Upper lobe of left lung (tissue), 6 donors: ENCODE data around the gene RGL1. TPM values are rescaled to one million over a fixed set of nuclear protein-coding genes. Genes with fewer than 3 reads are reported as not detected.

Source experiments
- ATAC-seq, 2 donors: fragments of 200-7000 bp; cut with Tn5 transposase; one replicate each; pipeline ENCODE4 v1.9.1; 2022; ENCODE audit warnings: mild to moderate bottlenecking in 2 of 2, moderate library complexity in 2 of 2; ENCODE audit not compliant: low FRiP score in 2 of 2
- DNase-seq, 2 donors: peaks; one replicate each; pipeline ENCODE4 v3.0.0-alpha.2; 2019 to 2020
- H3K27ac ChIP-seq, 4 donors: fragments of 200-600 bp; sonication (generic); one replicate each; pipeline ENCODE4 v1.5.1; 2016 to 2019
- H3K27me3 ChIP-seq, 4 donors: fragments of 200-600 bp; sonication (generic); one replicate each; pipeline ENCODE4 v1.5.1; 2017 to 2019
- H3K36me3 ChIP-seq, 4 donors: fragments of 200-600 bp; sonication (generic); one replicate each; pipeline ENCODE4 v1.5.1; 2016 to 2019
- H3K4me1 ChIP-seq, 4 donors: fragments of 200-600 bp; sonication (generic); one replicate each; pipeline ENCODE4 v1.5.1; 2018 to 2019
- H3K4me3 ChIP-seq, 4 donors: fragments of 200-600 bp; sonication (generic); one replicate each; pipeline ENCODE4 v1.5.1; 2017 to 2019; ENCODE audit warnings: mild to moderate bottlenecking in 2 of 4, moderate library complexity in 1 of 4
- H3K9me3 ChIP-seq, 4 donors: fragments of 200-600 bp; sonication (generic); one replicate each; pipeline ENCODE4 v1.5.1; 2018 to 2019
- EP300 ChIP-seq, 4 donors: sonication (generic); formaldehyde crosslinking; IDR thresholded peaks; one replicate each; pipeline ENCODE4 v1.5.1; 2017; ENCODE audit warnings: antibody characterized with exemption in 4 of 4, control low read depth in 2 of 4
- POLR2A ChIP-seq, 4 donors: fragments of 450-650 bp; IDR thresholded peaks; one replicate each; pipeline ENCODE4 v1.5.1; 2016 to 2017; ENCODE audit warnings: antibody characterized with exemption in 4 of 4, mild to moderate bottlenecking in 2 of 4
- POLR2AphosphoS5 ChIP-seq, 2 donors: sonication (generic); formaldehyde crosslinking; IDR thresholded peaks; one replicate each; pipeline ENCODE4 v1.5.1; 2017; ENCODE audit warnings: antibody characterized with exemption in 2 of 2
- WGBS, 2 donors: methylation state at CpG; one replicate each; pipeline ENCODE4 v1.1.5; 2017 to 2018; 5-methylcytosine and 5-hydroxymethylcytosine counted together
- total RNA-seq, 6 donors: library from RNA; depleted of rRNA in 4 of 6; stranded (reverse); fragments of >200 nt in 4 of 6; gene quantifications; one replicate each; pipeline versions ENCODE4 v1.1.0 to v1.2.1, GENCODE V29; 2016 to 2021
- TF ChIP-seq, protein P1 (sequence below), 6 experiments: fragments of 450-650 bp in 4 of 6; fragments of 200-600 bp in 2 of 6; sonication (generic) in 2 of 6; IDR thresholded peaks; one replicate each; pipeline ENCODE4 v1.5.1; 2016 to 2019; ENCODE audit warnings: antibody characterized with exemption in 6 of 6
- donor health status: DM: no; HTN: no; CAD: no; lungs with moderate emphysema.
- donor health status: DM: no; HTN: yes; CAD: no; lungs with severe emphysema.

The RGL1 gene
- total RNA-seq, 6 donors from 2014 or later = 24.1 to 38.9 (median 26.7) TPM

DNA sequence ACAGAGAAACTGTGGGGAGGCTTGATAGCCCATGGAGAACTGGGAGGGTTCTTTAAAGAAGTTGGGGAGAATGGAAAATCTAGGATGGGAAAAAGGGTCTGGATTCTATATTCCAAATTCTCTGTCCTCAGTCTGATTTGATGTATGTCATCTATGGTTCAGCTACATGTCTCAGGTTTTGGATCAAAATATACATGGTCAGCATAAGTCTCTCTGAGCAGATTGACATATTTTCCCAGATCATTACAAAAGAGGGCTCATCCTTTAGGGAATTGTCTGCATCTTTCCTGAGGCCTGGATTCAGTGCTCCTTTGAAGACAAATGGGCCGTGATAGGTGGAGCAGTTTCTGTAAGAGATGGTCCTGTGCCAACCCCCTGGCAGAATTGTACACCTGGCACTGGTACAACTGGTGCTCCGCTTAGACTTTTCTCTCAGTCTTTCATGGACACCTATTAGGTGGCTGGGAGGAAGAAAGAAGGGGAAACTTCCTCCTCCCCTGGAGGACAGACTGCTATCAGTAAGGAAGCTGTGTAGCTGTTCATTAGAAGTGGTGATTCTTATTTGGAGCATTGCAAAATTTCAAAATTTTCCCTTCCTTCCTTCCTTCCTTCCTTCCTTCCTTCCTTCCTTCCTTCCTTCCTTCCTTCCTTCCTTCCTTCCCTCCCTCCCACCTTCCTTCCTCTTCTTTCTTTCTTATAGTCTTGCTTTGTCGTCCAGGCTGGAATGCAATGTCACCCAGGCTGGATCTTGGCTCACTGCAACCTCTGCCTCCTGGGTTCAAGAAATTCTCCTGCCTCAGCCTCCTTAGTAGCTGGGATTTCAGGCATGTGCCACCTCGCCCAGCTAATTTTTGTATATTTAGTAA, 26.1 kb upstream of the RGL1 start:
- 86 to 87% methylated on average over 4 of the region's 4 CpGs for WGBS, 2 donors
- H3K4me1 ChIP-seq = peaks cover 0 to 10% (median 9%) of the 10 kb centered on the region in 4 donors
- H3K27ac ChIP-seq = no peak overlapping the region
- TF ChIP-seq, protein P1, sequence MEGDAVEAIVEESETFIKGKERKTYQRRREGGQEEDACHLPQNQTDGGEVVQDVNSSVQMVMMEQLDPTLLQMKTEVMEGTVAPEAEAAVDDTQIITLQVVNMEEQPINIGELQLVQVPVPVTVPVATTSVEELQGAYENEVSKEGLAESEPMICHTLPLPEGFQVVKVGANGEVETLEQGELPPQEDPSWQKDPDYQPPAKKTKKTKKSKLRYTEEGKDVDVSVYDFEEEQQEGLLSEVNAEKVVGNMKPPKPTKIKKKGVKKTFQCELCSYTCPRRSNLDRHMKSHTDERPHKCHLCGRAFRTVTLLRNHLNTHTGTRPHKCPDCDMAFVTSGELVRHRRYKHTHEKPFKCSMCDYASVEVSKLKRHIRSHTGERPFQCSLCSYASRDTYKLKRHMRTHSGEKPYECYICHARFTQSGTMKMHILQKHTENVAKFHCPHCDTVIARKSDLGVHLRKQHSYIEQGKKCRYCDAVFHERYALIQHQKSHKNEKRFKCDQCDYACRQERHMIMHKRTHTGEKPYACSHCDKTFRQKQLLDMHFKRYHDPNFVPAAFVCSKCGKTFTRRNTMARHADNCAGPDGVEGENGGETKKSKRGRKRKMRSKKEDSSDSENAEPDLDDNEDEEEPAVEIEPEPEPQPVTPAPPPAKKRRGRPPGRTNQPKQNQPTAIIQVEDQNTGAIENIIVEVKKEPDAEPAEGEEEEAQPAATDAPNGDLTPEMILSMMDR (IDR thresholded peaks at IDR 0.05) = no peak
- TF ChIP-seq POLR2AphosphoS5 (IDR thresholded peaks at IDR 0.05) = no peak
- no peak for TF ChIP-seq EP300 (IDR thresholded peaks at IDR 0.05)
- H3K4me3 ChIP-seq = no peak overlapping the region
- H3K27me3 ChIP-seq = no peaks in the 10 kb centered on the region
- H3K36me3 ChIP-seq = no peaks in the 10 kb centered on the region
- ATAC-seq = no peak
- no peak for DNase-seq
- H3K9me3 ChIP-seq = peaks cover 0 to 5% (median 0%) of the 10 kb centered on the region in 4 donors

DNA sequence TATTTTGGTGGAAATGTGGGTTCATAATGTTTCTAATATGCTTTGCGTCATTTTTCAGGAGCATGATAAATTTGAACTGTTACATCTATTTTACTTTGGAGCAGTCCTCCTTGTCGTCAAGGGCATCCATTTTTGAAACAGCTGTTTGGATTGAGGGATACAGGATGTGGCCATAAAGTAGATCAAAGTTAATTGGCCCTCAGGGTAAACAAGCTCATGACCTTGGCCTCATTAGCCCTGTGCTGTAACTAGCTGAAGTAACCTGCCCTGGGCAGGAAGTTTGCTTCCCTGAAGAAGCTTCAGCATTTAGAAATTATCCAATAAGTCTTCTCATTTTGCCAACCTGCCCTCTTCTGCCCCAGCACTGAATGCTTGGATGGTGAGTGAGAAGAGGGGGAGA, 24.8 kb upstream of the RGL1 start:
- 80 to 88% methylated on average over 2 of the region's 2 CpGs for WGBS, 2 donors
- Histone ChIP-seq H3K9me3 (no peaks in the 10 kb centered on the region), H3K27me3 (no peaks in the 10 kb centered on the region), H3K27ac (no peak overlapping the region), H3K4me3 (no peak overlapping the region), H3K36me3 (no peaks in the 10 kb centered on the region), H3K4me1 (peaks cover 4 to 19% (median 16%) of the 10 kb centered on the region in 4 donors)
- ATAC-seq = no peak
- TF ChIP-seq EP300 (IDR thresholded peaks at IDR 0.05) (no peak), POLR2AphosphoS5 (IDR thresholded peaks at IDR 0.05) (no peak), POLR2A (IDR thresholded peaks at IDR 0.05) (no peak)
- TF ChIP-seq, protein P1 (IDR thresholded peaks at IDR 0.05) = no peak
- DNase-seq = no peak

DNA sequence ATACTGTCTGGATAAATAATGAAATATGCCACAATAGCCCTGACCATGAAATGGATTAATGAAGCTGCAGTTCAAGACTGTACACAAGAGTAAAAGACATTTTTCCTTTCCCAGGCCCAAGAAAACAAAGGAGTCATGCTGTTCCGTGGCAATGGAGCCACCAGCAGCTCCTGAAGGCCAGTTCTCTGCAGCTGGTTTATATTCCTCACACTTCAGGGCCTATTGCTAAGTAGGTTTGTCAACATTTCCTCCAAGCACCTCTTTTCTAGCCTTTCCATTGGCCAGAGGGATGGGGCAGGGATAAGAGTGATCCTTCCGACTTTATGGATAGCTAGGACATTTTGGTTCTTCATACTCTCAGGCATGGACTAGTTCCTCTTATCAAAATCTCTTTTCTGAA, 24.2 kb upstream of the RGL1 start:
- peaks cover 4 to 19% (median 16%) of the 10 kb centered on the region in 4 donors for H3K4me1 ChIP-seq
- no peaks in the 10 kb centered on the region for H3K9me3 ChIP-seq
- 81 to 87% methylated on average over 2 of the region's 2 CpGs for WGBS, 2 donors
- TF ChIP-seq POLR2AphosphoS5 (IDR thresholded peaks at IDR 0.05) (peak; percentile 23 to 33), POLR2A (IDR thresholded peaks at IDR 0.05) (no peak)
- TF ChIP-seq, protein P1 (IDR thresholded peaks at IDR 0.05) = no peak
- DNase-seq = no peak
- no peaks in the 10 kb centered on the region for H3K27me3 ChIP-seq
- no peak for ATAC-seq
- no peak overlapping the region for H3K4me3 ChIP-seq
- no peak overlapping the region for H3K27ac ChIP-seq
- H3K36me3 ChIP-seq = no peaks in the 10 kb centered on the region

DNA sequence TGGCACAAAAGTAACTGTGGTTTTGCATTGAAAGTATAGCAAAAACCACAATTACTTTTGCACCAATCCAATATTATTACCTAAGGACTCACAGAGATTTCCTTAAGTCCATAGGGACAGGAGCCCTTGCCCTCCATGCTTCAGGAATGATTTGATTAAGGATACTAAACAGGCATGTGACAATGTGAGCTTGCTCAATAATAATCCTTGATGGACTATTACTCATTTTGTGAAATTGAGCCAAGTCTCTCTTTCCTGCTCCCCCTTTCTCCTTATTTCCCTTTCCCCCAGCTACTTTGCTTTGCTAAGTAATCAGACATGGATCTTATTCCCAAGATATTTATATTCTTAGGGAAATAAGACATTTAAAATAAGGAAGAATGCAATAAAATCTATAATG, 21.6 kb upstream of the RGL1 start:
- TF ChIP-seq, protein P1 (IDR thresholded peaks at IDR 0.05) = no peak
- no peak for TF ChIP-seq EP300 (IDR thresholded peaks at IDR 0.05)
- no peak for TF ChIP-seq POLR2A (IDR thresholded peaks at IDR 0.05)
- no peak for TF ChIP-seq POLR2AphosphoS5 (IDR thresholded peaks at IDR 0.05)

More for the DNA sequence above, 21.6 kb upstream of the RGL1 start:
- Histone ChIP-seq H3K27ac (no peak overlapping the region), H3K36me3 (no peaks in the 10 kb centered on the region), H3K9me3 (no peaks in the 10 kb centered on the region), H3K27me3 (no peaks in the 10 kb centered on the region), H3K4me1 (peaks cover 4 to 19% (median 16%) of the 10 kb centered on the region in 4 donors), H3K4me3 (no peak overlapping the region)
- no peak for DNase-seq
- peak in 1 of 2 donors; percentile 56 for ATAC-seq
